ENCODE measurements around the gene ANKRD11. TPM values are rescaled to one million over a fixed set of nuclear protein-coding genes. Genes with fewer than 3 reads are reported as not detected.
"Not testable (repeated sequence)": the region's sequence is repeated elsewhere in the genome, so short reads cannot be mapped to it uniquely, and the experiment has no call there.

ANKRD11 gene
- total RNA-seq, 2 experiments from 2014 or later, result 157 to 175 TPM

DNA sequence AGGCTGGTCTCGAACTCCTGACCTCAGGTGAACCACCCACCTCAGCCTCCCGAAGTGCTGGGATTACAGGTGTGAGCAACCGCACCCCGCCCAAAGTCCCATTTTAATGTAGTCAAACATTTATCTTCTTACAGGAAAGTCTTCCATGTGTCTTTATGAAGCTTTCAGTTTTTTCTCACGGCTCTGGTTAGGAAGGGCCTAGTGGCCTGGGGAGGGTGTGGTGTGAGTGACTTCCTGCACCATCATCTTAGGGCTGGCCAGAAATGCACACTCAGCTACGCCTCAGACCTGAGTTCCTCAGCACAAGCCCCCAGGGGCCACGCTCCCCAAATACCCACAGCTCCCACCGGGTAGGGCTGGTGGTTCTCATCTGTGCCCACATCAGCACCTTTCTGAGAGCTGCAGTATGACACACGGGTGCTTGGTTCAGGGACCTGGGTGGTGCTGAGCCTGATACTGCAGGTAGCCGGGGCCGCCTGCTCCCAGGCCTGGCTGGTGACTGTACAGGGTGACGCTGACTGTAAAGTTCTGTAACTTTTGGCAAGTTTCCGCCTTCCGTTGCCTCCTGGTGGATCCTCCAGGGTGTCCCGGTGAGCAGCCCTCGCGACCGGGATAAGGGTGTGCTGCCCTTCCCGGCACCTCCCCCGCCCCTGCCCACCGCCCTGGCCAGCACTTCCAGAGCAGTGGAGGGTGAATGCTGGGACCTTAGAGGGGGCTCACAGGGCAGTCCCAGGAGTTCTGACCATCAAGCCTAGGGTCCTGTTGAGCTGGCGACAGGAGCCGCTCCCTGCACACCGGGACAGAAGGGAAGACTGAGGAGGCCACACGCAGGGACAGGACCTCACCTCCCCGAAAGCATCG is 220.3 kb downstream of the ANKRD11 start:
- no peak overlapping the region for H3K4me3 Mint-ChIP-seq
- H3K27ac Mint-ChIP-seq, result no peak overlapping the region
- DNase-seq, result no peak
- no peaks in the 10 kb centered on the region for H3K27me3 Mint-ChIP-seq (ENCODE audit: low read depth)
- ChIA-PET POLR2A (no interaction called here), CTCF (no interaction called here)
- peaks cover 45% of the 10 kb centered on the region for H3K36me3 Mint-ChIP-seq (ENCODE audit: low read depth)
- no peaks in the 10 kb centered on the region for H3K4me1 Mint-ChIP-seq (ENCODE audit: low read depth)
- ATAC-seq, result no peak
- H3K9me3 Mint-ChIP-seq (ENCODE audit: insufficient read depth), result no peaks in the 10 kb centered on the region

DNA sequence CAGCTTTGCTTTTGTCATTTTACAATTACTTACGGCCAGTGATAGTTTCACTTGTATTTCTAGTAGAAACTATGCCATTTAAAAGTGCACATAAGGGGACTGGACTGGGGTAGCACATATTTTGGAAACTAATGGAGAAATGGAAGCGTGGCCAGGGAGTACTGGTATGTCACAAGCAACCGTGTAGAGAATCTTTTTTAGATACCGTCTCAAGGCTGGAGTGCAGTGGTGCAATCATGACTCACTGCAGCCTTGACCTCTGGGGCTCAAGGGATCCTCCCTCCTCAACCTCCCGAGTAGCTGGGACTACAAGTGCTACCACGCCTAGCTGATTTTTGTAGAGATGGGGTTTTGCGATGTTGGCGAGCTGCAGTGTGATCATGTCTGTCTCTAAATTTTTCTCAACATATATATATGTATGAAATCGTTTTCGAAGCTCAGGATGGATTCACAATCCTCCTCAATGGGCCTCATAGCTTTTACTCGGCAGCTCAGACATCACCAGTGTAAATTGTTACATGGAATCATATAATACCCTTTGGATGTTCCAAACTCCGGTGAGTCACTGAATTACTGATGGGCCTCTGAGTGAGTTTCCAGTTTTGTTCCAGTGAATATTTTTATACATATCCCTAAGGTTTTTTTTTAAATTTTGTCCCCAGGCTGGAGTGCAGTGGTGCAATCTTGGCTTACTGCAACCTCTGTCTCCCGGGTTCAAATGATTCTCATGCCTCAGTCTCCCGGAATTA is 221.2 kb downstream of the ANKRD11 start:
- ATAC-seq (no peak), DNase-seq (no peak)
- no peak overlapping the region for H3K4me3 Mint-ChIP-seq
- no peaks in the 10 kb centered on the region for H3K9me3 Mint-ChIP-seq (ENCODE audit: insufficient read depth)
- H3K4me1 Mint-ChIP-seq (ENCODE audit: low read depth), result no peaks in the 10 kb centered on the region
- ChIA-PET POLR2A (no interaction called here), CTCF (no interaction called here)
- H3K27me3 Mint-ChIP-seq (ENCODE audit: low read depth), result no peaks in the 10 kb centered on the region
- H3K27ac Mint-ChIP-seq, result no peak overlapping the region
- peaks cover 45% of the 10 kb centered on the region for H3K36me3 Mint-ChIP-seq (ENCODE audit: low read depth)

DNA sequence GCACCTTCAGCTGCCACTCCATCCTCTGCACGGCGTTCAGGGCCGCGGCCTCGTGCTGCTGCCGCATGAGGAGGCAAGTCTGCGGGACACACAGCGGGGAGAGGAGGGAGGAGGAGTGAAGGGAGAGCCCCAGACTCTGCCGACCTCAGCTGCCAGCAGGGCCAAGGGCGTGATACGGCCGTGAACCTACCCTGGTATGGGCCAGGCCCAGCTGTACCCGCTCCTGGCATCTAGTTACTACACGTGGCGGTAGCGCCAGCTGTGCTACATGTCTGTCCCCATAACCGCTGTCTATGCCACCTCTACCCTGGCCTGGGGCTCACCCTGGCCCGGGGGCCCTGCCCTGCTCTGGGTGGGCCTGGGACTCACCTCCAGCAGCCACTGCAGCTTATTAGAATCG is 221.8 kb downstream of the ANKRD11 start:
- ChIA-PET POLR2A (no interaction called here), CTCF (no interaction called here)
- Mint-ChIP-seq H3K4me3 (no peak overlapping the region), H3K9me3 (ENCODE audit: insufficient read depth) (no peaks in the 10 kb centered on the region), H3K27ac (no peak overlapping the region), H3K36me3 (ENCODE audit: low read depth) (peaks cover 41% of the 10 kb centered on the region), H3K4me1 (ENCODE audit: low read depth) (no peaks in the 10 kb centered on the region), H3K27me3 (ENCODE audit: low read depth) (no peaks in the 10 kb centered on the region)
- DNase-seq (no peak), ATAC-seq (no peak)

DNA sequence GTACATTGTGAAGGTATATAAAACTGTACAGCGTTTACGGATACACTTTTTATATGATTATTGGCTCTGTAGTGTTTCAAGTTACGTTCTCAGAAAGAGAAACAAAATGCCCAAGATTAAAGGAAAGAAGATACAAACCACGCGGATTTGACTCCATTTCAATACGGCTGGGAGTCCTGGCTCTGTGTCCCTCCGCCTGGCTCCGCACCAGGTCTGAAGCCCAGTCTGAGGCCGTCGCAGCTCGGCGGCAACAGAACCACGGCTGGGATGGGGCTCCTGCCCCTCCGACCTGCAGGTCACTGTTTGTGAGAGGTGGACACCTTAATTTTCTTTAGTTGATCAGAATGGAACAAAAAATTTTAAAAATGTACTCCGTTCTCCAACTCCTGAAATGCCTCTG is 222.6 kb downstream of the ANKRD11 start:
- H3K4me3 Mint-ChIP-seq; H3K27ac Mint-ChIP-seq; DNase-seq; ATAC-seq; H3K4me1 Mint-ChIP-seq (ENCODE audit: low read depth); H3K9me3 Mint-ChIP-seq (ENCODE audit: insufficient read depth); CTCF ChIA-PET; H3K27me3 Mint-ChIP-seq (ENCODE audit: low read depth); POLR2A ChIA-PET: not testable (repeated sequence)
- H3K36me3 Mint-ChIP-seq (ENCODE audit: low read depth), result peaks cover 32% of the 10 kb centered on the region

DNA sequence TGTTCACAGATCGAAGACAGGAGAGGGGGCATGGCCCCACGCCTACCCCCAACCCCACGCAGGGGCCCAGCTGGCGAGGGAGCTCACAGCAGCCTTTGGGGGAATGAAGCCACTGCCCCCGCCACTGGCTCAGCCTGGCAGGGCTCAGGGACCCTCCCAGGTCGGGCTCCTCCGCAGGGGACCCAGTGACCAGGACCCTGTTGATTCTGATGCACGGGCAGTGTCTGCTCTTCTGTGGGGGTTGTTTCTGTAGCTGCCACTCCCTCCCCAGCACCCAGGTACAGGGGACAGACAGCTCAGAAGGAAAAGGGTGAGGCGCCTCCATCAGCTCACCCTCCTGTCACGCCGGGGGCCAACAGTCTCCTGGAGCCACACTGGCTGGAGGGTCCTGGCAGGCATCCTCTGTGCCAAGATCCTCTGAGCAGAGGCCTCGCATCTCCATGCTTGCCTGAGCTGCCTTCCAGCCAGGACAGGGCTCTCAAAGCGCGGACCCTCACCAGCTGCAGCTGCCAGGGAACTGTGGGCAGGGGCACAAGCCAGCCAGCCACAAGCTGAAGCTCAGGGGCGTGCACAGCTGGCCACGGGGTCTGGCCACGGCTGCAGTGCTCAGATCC is 223.7 kb downstream of the ANKRD11 start:
- peaks cover 6% of the 10 kb centered on the region for H3K9me3 Mint-ChIP-seq (ENCODE audit: insufficient read depth)
- DNase-seq (no peak), ATAC-seq (no peak)
- H3K4me1 Mint-ChIP-seq (ENCODE audit: low read depth), result peaks cover 7% of the 10 kb centered on the region
- ChIA-PET CTCF (no interaction called here), POLR2A (no interaction called here)
- H3K27me3 Mint-ChIP-seq (ENCODE audit: low read depth), result no peaks in the 10 kb centered on the region
- peaks cover 24% of the 10 kb centered on the region for H3K36me3 Mint-ChIP-seq (ENCODE audit: low read depth)
- no peak overlapping the region for H3K27ac Mint-ChIP-seq
- no peak overlapping the region for H3K4me3 Mint-ChIP-seq

DNA sequence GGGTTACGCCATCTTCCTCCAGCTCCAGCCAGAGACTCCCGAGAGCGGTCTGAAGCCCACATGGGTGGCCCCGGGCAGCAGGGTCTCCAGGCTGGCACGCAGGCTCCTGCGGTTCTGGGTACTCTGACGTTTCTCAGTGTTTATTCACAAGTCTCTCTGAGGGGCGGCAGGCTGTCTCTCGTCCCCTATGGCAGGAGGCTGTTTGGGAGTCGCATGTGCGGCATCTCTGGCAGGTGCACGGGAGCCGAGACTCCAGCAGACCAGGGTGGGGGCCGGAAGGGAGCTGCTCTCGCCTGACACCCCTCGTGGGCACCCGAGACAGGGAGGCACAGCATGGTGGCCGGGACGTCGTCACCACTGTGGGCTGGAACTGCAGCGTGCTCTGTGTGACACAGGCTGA is 224.7 kb downstream of the ANKRD11 start:
- ChIA-PET POLR2A (no interaction called here), CTCF (interaction anchor here (0.8 kb wide), 1 partner anchor 24 kb away, joined by 4 read pairs; no protein-coding TSS in a partner anchor)
- Mint-ChIP-seq H3K4me3 (no peak overlapping the region), H3K27me3 (ENCODE audit: low read depth) (no peaks in the 10 kb centered on the region), H3K9me3 (ENCODE audit: insufficient read depth) (peaks cover 6% of the 10 kb centered on the region), H3K4me1 (ENCODE audit: low read depth) (peaks cover 10% of the 10 kb centered on the region), H3K36me3 (ENCODE audit: low read depth) (peaks cover 19% of the 10 kb centered on the region), H3K27ac (no peak overlapping the region)
- no peak for DNase-seq
- no peak for ATAC-seq

DNA sequence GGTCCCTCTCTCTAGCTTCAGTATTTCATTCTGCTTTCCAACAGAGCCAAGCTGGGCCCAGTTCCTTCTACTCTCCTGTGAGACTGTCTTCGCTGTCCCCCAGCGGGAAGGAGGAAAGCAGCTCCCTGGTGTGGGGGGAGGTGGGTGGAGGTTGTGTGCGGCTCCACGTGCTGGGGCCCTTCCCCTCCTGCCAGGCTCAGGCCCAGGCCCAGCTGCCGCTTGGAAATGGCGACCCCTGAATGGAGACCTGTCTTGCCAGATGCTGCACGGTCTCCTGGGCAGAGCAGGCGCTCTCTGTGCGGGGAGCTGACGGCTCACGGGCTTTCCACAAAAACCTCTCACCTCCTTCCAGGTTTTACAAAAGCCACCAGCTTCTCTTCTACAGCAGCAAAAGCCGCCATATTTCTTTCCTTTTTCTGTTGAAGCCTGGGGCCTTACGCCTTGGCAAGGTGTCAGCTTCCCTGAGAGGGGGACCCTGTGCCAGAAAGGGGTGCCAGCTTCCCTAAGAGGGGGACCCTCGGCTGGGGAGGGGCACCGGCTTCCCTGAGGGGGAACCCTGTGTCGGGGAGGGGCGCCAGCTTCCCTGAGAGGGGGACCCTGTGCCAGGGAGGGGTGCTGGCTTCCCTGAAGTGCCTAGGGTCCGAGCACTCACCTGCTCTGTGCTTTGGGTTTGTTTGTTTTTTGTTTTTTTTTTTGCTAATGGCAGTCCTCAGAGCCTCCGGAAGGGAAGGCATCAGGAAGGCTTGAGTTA is 225.4 kb downstream of the ANKRD11 start:
- no peak overlapping the region for H3K4me3 Mint-ChIP-seq
- no peak overlapping the region for H3K27ac Mint-ChIP-seq
- H3K9me3 Mint-ChIP-seq (ENCODE audit: insufficient read depth), result peaks cover 6% of the 10 kb centered on the region
- no peaks in the 10 kb centered on the region for H3K27me3 Mint-ChIP-seq (ENCODE audit: low read depth)
- POLR2A ChIA-PET, result no interaction called here
- CTCF ChIA-PET, result no interaction called here
- peaks cover 17% of the 10 kb centered on the region for H3K36me3 Mint-ChIP-seq (ENCODE audit: low read depth)
- H3K4me1 Mint-ChIP-seq (ENCODE audit: low read depth), result peaks cover 10% of the 10 kb centered on the region
- no peak for DNase-seq
- no peak for ATAC-seq

DNA sequence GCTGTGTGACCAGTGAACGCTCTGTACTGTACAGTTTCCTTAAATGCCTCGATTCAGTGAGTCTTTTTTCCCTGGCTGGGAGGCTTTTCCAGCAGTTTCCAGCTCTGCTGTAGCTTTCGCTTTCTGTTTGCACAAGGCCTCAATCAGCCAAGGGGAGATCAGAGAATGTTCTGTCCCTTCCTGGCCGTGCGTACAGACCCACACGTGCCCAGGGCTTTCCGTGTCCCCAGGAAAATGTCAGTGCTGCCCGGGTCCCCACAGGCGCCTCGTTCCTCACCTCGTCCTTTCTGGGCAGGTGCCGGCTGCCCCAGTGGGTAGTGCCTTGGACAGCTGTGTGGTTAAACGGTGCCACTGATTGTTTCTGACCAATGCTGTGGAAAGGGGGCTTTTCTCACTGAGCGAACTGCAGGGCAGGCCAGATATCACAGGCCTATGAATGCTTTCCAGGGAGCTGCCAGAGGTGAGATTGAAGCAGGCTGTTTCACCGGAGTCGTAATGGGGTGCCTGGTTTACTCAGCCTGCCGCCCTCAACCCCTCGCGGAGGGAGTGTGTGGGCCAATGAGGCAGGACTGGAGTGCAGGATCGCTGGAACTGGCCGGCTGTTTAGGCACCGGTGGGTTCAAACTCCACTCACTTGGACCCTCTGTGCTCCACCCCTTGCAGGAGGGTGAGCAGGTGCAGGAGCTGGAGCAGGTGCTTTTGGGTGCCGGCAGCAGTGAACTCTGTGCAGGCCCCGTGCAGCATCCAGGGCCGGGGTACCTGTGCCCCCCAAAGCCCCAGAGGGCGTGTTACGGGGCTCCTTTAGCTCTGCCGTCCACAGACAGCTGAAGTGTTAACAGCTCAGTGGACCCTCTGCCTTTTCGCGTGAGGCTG is 228.4 kb downstream of the ANKRD11 start:
- peaks cover 4% of the 10 kb centered on the region for H3K36me3 Mint-ChIP-seq (ENCODE audit: low read depth)
- ATAC-seq (no peak), DNase-seq (no peak)
- CTCF ChIA-PET, result no interaction called here
- POLR2A ChIA-PET, result interaction anchor here (1.4 kb wide), 1 partner anchor 14 kb away, joined by 3 read pairs; no protein-coding TSS in a partner anchor
- peaks cover 10% of the 10 kb centered on the region for H3K27me3 Mint-ChIP-seq (ENCODE audit: low read depth)
- peak overlapping the region; percentile 37 for H3K27ac Mint-ChIP-seq
- peaks cover 20% of the 10 kb centered on the region for H3K4me1 Mint-ChIP-seq (ENCODE audit: low read depth)
- H3K9me3 Mint-ChIP-seq (ENCODE audit: insufficient read depth), result peaks cover 6% of the 10 kb centered on the region
- no peak overlapping the region for H3K4me3 Mint-ChIP-seq

DNA sequence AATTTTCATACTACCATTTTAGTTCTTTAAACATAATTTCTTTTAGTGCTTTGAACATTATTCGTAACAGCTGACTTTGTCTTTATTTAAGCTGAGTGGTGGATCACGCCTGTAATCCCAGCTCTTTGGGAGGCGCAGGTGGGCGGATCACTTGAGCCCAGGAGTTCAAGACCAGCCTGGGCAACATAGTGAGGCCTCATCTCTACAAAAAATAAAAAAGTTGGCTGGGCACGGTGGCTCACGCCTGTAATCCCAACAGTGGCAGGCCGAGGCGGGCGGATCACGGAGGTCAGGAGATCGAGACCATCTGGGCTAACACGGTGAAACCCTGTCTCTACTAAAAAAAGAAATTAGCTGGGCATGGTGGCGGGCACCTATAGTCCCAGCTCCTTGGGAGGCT is 230.5 kb downstream of the ANKRD11 start:
- POLR2A ChIA-PET, result not testable (repeated sequence)

DNA sequence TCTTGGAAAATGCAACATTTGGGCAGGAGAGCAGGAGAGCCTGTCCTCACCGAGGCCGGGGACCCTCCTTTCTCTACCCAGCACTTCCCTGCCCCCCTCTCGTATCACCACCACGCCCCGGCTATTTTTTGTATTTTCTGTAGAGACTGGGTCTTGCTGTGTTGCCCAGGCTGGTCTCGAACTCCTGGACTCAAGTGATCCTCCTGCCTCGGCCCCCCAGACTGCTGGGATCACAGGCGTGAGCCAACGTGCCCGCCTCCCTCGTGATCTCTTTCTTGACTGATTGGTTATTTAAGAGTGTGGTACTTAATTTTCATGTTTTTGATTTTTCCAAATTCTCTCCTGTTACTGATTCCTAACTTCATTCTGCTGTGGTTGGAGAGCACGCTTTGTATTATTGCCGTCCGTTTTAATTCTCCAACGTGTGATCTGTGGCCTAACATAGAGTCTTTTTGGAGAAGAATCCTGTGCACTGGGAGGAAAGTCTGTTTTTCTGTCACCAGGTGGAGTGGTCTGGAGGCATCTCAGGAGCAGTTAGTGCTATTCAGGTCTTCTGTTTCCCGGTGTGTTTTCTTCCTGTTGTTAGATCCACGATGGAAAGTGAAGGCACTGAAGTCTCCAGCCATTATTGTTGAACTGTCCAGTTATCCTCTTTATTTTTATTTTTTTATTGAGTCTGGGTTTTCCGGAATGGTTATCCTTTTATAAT is 232.4 kb downstream of the ANKRD11 start:
- Mint-ChIP-seq H3K27ac (no peak overlapping the region), H3K36me3 (ENCODE audit: low read depth) (no peaks in the 10 kb centered on the region), H3K9me3 (ENCODE audit: insufficient read depth) (peaks cover 4% of the 10 kb centered on the region), H3K27me3 (ENCODE audit: low read depth) (peaks cover 21% of the 10 kb centered on the region), H3K4me3 (peak overlapping the region; percentile 58), H3K4me1 (ENCODE audit: low read depth) (peaks cover 28% of the 10 kb centered on the region)
- CTCF ChIA-PET, result no interaction called here
- DNase-seq (no peak), ATAC-seq (no peak)
- POLR2A ChIA-PET, result no interaction called here

More for the DNA sequence above, 230.5 kb downstream of the ANKRD11 start:
- not testable (repeated sequence) for H3K27ac Mint-ChIP-seq; H3K4me3 Mint-ChIP-seq; H3K36me3 Mint-ChIP-seq (ENCODE audit: low read depth); DNase-seq; H3K9me3 Mint-ChIP-seq (ENCODE audit: insufficient read depth); ATAC-seq
- Mint-ChIP-seq H3K27me3 (ENCODE audit: low read depth) (peaks cover 19% of the 10 kb centered on the region), H3K4me1 (ENCODE audit: low read depth) (peaks cover 26% of the 10 kb centered on the region)
- CTCF ChIA-PET, result interaction anchor here (0.9 to 1.1 kb wide), 2 partner anchors 13 to 19 kb away, joined by 3 to 4 read pairs; no protein-coding TSS in a partner anchor

Measured in activated CD8-positive, alpha-beta T cell treated with anti-CD3 and anti-CD28 coated beads, Interleukin-2, amount 10 ng/mL, durations not matched to agents 7 days and 5 days (primary cell).